Hepatocyte (in vitro differentiated cells): ENCODE results near the gene OSBPL2. TPM values are rescaled to one million over a fixed set of nuclear protein-coding genes. Genes with fewer than 3 reads are reported as not detected.
A peak's percentile ranks its signal among the peaks of the same experiment; 100 is the strongest.

Experiments
- DNase-seq: peaks from one replicate; pipeline ENCODE4 v3.0.0-alpha.2; 2016; ENCODE audit warnings: low spot score
- H2AFZ ChIP-seq: fragments of 200-600 bp; sonication (generic); 2 replicates; pipeline ENCODE4 v1.6.0; 2016; ENCODE audit warnings: antibody characterized with exemption, mild to moderate bottlenecking
- H3K27ac ChIP-seq: fragments of 200-600 bp; sonication (generic); 2 replicates; pipeline ENCODE4 v1.5.1; 2016; ENCODE audit warnings: mild to moderate bottlenecking
- H3K27me3 ChIP-seq: fragments of 200-600 bp; sonication (generic); 2 replicates; pipeline ENCODE4 v1.6.1; 2016
- H3K36me3 ChIP-seq: fragments of 200-600 bp; sonication (generic); replicated peaks from 2 replicates; pipeline ENCODE4 v1.5.1; 2016; ENCODE audit warnings: low read depth; ENCODE audit not compliant: insufficient read depth
- H3K4me1 ChIP-seq: fragments of 200-600 bp; sonication (generic); 2 replicates; pipeline ENCODE4 v1.5.1; 2016; ENCODE audit warnings: mild to moderate bottlenecking, moderate library complexity; ENCODE audit not compliant: insufficient read depth
- H3K4me2 ChIP-seq: fragments of 200-600 bp; sonication (generic); 2 replicates; pipeline ENCODE4 v1.6.0; 2016
- H3K4me3 ChIP-seq: fragments of 200-600 bp; sonication (generic); 2 replicates; pipeline ENCODE4 v1.5.1; 2016; ENCODE audit warnings: mild to moderate bottlenecking
- H3K79me2 ChIP-seq: fragments of 200-600 bp; sonication (generic); 2 replicates; pipeline ENCODE4 v1.6.0; 2017; ENCODE audit warnings: mild to moderate bottlenecking
- H3K9me2 ChIP-seq: fragments of 200-600 bp; sonication (generic); replicated peaks from 2 replicates; pipeline ENCODE4 v1.6.0; 2017; ENCODE audit warnings: mild to moderate bottlenecking; ENCODE audit not compliant: insufficient read depth
- H3K9me3 ChIP-seq: fragments of 200-600 bp; sonication (generic); 2 replicates; pipeline ENCODE4 v1.5.1; 2016; ENCODE audit warnings: low read depth, mild to moderate bottlenecking
- H4K20me1 ChIP-seq: fragments of 200-600 bp; sonication (generic); 2 replicates; pipeline ENCODE4 v1.6.0; 2016; ENCODE audit warnings: mild to moderate bottlenecking; ENCODE audit not compliant: insufficient read depth, poor library complexity, severe bottlenecking
- EZH2 ChIP-seq: fragments of 200-600 bp; sonication (generic); IDR thresholded peaks from 2 replicates; pipeline ENCODE4 v1.6.1; 2016; ENCODE audit warnings: antibody characterized with exemption, mild to moderate bottlenecking, borderline replicate concordance
- EZH2phosphoT487 ChIP-seq: fragments of 200-600 bp; sonication (generic); IDR thresholded peaks from one replicate; pipeline ENCODE4 v1.6.1; 2018; ENCODE audit warnings: antibody characterized with exemption, mild to moderate bottlenecking, low read depth, moderate library complexity; ENCODE audit not compliant: unreplicated experiment, severe bottlenecking
- WGBS: methylation state at CpG from one replicate; pipeline ENCODE4 v1.1.6; 2016; ENCODE audit warnings: low lambda C conversion rate; ENCODE audit errors: missing lambda C conversion rate; 5-methylcytosine and 5-hydroxymethylcytosine counted together
- polyA plus RNA-seq: library from polyadenylated mRNA; unstranded; fragments of >200 nt; fragmentation: Nextera tagmentation; extraction: Ambion mirVana; gene quantifications from 2 replicates; pipeline ENCODE4 v1.2.1, GENCODE V29; 2016
- total RNA-seq: library from RNA; depleted of rRNA; stranded (reverse); fragments of >200 nt; gene quantifications from 2 replicates; pipeline ENCODE4 v1.2.3, GENCODE V29; 2014
- TF ChIP-seq, protein P1 (sequence below): fragments of 200-600 bp; sonication (generic); IDR thresholded peaks from 2 replicates; pipeline ENCODE4 v1.5.1; 2016; ENCODE audit warnings: antibody characterized with exemption, mild to moderate bottlenecking; ENCODE audit not compliant: poor library complexity

Gene OSBPL2
- total and polyA plus RNA-seq, 2 experiments from 2014 or later: 40.5 to 45.9 TPM

DNA sequence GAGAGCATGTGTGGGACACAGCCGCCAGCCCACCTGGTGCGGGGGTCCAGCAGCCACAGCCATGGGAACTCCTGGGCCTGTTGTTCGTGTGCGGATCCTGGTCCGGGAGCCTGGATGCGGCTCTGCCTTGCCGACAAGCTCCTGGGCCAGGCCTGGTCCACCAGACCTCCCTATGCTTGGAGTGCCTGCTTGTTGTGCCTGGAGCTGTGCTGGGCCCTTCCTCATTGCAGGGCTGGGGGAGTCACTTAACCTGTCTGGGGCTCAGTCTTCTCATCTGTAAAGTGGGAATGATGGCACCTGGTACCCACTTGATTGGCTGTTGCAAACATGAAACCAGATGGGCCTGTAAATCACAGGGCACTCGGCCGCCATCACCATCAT is 2.6 kb upstream of the OSBPL2 start:
- Histone ChIP-seq H3K9me3 (no peaks in the 10 kb centered on the region), H2AFZ (no peak overlapping the region)
- 98% methylated on average over 9 of the region's 9 CpGs for WGBS

DNA sequence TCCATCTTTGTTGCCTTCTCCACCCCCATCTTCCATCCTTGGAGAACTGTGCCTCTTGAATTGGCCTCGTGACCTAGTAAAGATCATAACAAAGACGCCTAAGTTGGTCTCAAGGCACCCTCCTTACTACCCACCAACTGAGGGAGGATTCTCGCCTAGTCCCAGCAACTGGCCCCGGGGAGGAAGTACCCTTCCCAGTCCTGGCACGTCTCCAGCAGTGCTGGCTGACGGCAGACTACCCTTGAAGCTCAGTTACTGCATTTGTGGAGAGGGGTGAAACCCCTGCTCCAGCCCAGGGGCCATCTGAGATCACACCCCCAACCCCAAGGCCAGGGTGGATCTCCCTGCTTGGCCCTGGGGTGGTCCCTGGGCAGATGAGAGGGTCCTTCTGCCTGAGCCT is 2.1 kb upstream of the OSBPL2 start:
- DNase-seq: no peak
- WGBS: 81% methylated on average over 6 of the region's 6 CpGs
- H4K20me1 ChIP-seq: peaks cover 22% of the 10 kb centered on the region
- H3K9me2 ChIP-seq: no peaks in the 10 kb centered on the region
- H3K36me3 ChIP-seq: no peaks in the 10 kb centered on the region
- no peaks in the 10 kb centered on the region for H3K9me3 ChIP-seq
- no peak overlapping the region for H3K4me3 ChIP-seq
- H3K4me1 ChIP-seq: peaks cover 10% of the 10 kb centered on the region
- H3K27ac ChIP-seq: no peak overlapping the region
- H3K79me2 ChIP-seq: peaks cover 26% of the 10 kb centered on the region
- no peak for TF ChIP-seq EZH2
- TF ChIP-seq, protein P1, sequence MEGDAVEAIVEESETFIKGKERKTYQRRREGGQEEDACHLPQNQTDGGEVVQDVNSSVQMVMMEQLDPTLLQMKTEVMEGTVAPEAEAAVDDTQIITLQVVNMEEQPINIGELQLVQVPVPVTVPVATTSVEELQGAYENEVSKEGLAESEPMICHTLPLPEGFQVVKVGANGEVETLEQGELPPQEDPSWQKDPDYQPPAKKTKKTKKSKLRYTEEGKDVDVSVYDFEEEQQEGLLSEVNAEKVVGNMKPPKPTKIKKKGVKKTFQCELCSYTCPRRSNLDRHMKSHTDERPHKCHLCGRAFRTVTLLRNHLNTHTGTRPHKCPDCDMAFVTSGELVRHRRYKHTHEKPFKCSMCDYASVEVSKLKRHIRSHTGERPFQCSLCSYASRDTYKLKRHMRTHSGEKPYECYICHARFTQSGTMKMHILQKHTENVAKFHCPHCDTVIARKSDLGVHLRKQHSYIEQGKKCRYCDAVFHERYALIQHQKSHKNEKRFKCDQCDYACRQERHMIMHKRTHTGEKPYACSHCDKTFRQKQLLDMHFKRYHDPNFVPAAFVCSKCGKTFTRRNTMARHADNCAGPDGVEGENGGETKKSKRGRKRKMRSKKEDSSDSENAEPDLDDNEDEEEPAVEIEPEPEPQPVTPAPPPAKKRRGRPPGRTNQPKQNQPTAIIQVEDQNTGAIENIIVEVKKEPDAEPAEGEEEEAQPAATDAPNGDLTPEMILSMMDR: no peak
- no peak for TF ChIP-seq EZH2phosphoT487
- no peak overlapping the region for H3K4me2 ChIP-seq
- no peaks in the 10 kb centered on the region for H3K27me3 ChIP-seq
- no peak overlapping the region for H2AFZ ChIP-seq

More for the DNA sequence above, 2.6 kb upstream of the OSBPL2 start:
- no peak overlapping the region for H3K4me3 ChIP-seq
- TF ChIP-seq EZH2 (no peak), EZH2phosphoT487 (no peak)
- TF ChIP-seq, protein P1: no peak
- peaks cover 22% of the 10 kb centered on the region for H3K79me2 ChIP-seq
- H3K4me1 ChIP-seq: peaks cover 10% of the 10 kb centered on the region
- no peaks in the 10 kb centered on the region for H3K27me3 ChIP-seq
- H3K27ac ChIP-seq: no peak overlapping the region
- H4K20me1 ChIP-seq: peaks cover 19% of the 10 kb centered on the region
- no peaks in the 10 kb centered on the region for H3K9me2 ChIP-seq
- no peak overlapping the region for H3K4me2 ChIP-seq
- no peak for DNase-seq
- H3K36me3 ChIP-seq: no peaks in the 10 kb centered on the region

DNA sequence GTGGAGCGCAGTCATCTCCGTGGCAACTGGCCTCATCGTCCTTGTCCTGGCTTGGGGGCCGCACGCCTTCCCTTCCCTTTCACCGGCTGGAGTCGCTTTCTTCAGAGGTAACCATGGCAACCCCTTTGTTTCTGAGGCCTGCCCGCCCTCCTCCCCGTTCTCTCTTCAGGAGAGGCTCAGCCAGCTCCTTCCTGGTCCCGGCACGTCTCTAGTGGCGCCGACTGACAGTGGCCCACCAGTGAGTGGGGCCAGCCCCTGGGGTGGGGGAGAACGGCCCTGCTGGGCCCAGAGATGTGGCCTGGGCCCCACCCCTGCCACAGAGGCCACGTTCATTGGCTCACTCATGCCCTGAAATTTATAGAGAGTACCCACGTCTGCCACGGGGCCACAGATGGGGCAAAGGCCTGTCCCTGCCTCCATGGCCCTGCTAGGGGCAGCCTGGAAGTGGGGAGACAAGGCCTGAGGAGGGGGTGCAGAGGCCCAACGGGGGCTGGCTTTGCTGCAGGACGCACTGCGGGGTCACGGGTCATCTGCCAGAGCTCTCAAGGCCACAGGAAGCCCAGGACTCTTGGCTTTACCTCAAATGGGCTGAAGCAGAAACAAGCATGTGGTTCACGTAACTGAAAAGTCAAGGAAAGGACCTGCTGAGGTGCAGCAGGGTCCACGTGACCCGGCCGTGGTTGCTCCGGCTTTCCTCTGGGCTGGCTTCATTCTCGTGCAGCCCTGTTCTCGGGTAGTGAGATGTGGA is 1.4 kb upstream of the OSBPL2 start:
- peak; percentile 44 for DNase-seq
- Histone ChIP-seq H3K27ac (no peak overlapping the region), H2AFZ (no peak overlapping the region), H3K4me3 (no peak overlapping the region), H3K27me3 (no peaks in the 10 kb centered on the region), H3K9me2 (no peaks in the 10 kb centered on the region), H3K36me3 (no peaks in the 10 kb centered on the region), H3K9me3 (no peaks in the 10 kb centered on the region), H3K4me2 (no peak overlapping the region), H4K20me1 (peaks cover 30% of the 10 kb centered on the region), H3K79me2 (peaks cover 33% of the 10 kb centered on the region), H3K4me1 (peaks cover 10% of the 10 kb centered on the region)
- no peak for TF ChIP-seq EZH2phosphoT487
- TF ChIP-seq, protein P1: no peak
- TF ChIP-seq EZH2: no peak
- WGBS: 69% methylated on average over 28 of the region's 28 CpGs
